ENCODE results near the gene AIPL1. TPM values are rescaled to one million over a fixed set of nuclear protein-coding genes. Genes with fewer than 3 reads are reported as not detected.
A peak's percentile ranks its signal among the peaks of the same experiment; 100 is the strongest.

Gene AIPL1
- total and polyA plus RNA-seq, 2 donors (not counting 3 experiments of a cell fraction or from before 2014, with no cell fraction given), result not detected

DNA sequence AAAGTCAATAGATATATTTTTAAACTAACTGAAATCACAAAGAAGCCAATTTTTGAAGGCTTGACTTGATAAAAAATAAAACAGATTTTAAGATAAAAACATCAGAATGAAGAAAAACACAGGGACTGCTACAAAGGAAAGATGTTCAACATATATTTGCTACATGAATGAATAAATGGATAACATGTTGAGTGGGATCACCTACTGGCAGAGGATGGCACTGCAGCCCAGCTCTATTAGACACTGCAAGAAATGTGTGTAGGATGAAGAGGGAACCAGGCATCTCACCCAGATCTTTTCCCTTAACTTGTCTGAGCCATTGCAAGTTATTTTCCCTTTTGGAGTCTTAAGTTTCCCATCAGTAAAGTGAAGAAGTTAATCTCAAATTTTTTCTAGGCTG is 4.2 kb downstream of the AIPL1 start:
- Histone ChIP-seq H3K9ac (replicated peaks; ENCODE audit: extremely low read depth, insufficient read depth, low read length) (no peak overlapping the region), H3K4me3 (replicated peaks in 1 of 3; ENCODE audit: insufficient read depth in 1 of 3, low read depth in 1 of 3, low read length in 3 of 3) (no peak overlapping the region), H3K4me1 (ENCODE audit: control insufficient read depth, extremely low read depth, insufficient read depth, low read length) (no peaks in the 10 kb centered on the region), H3K9me3 (replicated peaks; ENCODE audit: control insufficient read depth, insufficient read depth, low read length) (no peaks in the 10 kb centered on the region), H3K4me2 (ENCODE audit: insufficient read depth, low read length) (no peak overlapping the region), H3K79me2 (ENCODE audit: control insufficient read depth, insufficient read depth, low read length) (no peaks in the 10 kb centered on the region), H3K27me3 (ENCODE audit: control insufficient read depth in 2 of 2, insufficient read depth in 2 of 2, low read length in 2 of 2) (no peaks in the 10 kb centered on the region), H3K36me3 (ENCODE audit: control insufficient read depth in 2 of 2, extremely low read depth in 1 of 2, insufficient read depth in 2 of 2, low read length in 2 of 2) (no peaks in the 10 kb centered on the region), H3K9me1 (replicated peaks; ENCODE audit: control insufficient read depth, extremely low read depth, insufficient read depth, low read length) (no peaks in the 10 kb centered on the region), H4K20me1 (replicated peaks; ENCODE audit: control insufficient read depth, extremely low read depth, insufficient read depth, low read length) (no peaks in the 10 kb centered on the region), H2AFZ (ENCODE audit: low read depth, low read length) (no peak overlapping the region), H3K27ac (ENCODE audit: insufficient read depth, low read depth, low read length) (no peak overlapping the region)
- dilution Hi-C loops (cut with MboI; ENCODE audit: extremely low pct_ligation_motif_present, low sequenced_read_pairs), result no loop called here
- BruUV-seq (replicated peaks), result no TSS peak
- DNase-seq (ENCODE audit: low read depth, low spot score), result no peak
- intact Hi-C loops (cut with micrococcal nuclease), result loop anchor here (10.0 kb wide), 1 partner anchor 1186 kb away; no protein-coding TSS in a partner anchor
- TF ChIP-seq, protein P1, sequence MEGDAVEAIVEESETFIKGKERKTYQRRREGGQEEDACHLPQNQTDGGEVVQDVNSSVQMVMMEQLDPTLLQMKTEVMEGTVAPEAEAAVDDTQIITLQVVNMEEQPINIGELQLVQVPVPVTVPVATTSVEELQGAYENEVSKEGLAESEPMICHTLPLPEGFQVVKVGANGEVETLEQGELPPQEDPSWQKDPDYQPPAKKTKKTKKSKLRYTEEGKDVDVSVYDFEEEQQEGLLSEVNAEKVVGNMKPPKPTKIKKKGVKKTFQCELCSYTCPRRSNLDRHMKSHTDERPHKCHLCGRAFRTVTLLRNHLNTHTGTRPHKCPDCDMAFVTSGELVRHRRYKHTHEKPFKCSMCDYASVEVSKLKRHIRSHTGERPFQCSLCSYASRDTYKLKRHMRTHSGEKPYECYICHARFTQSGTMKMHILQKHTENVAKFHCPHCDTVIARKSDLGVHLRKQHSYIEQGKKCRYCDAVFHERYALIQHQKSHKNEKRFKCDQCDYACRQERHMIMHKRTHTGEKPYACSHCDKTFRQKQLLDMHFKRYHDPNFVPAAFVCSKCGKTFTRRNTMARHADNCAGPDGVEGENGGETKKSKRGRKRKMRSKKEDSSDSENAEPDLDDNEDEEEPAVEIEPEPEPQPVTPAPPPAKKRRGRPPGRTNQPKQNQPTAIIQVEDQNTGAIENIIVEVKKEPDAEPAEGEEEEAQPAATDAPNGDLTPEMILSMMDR (IDR thresholded peaks at IDR 0.05; ENCODE audit: extremely low read depth in 1 of 2, insufficient read depth in 1 of 2, low read depth in 1 of 2, low read length in 2 of 2), result peak; percentile 20 to 35
- no peak for TF ChIP-seq POLR2AphosphoS5 (IDR thresholded peaks at IDR 0.05; ENCODE audit: insufficient read depth, low read depth, low read length)
- POLR2A ChIA-PET, result no interaction called here
- no peak for FAIRE-seq
- CTCF ChIA-PET, result interaction anchor here (0.8 to 1.1 kb wide), 3 partner anchors 9 to 838 kb away, joined by 3 to 4 read pairs (median 4); no protein-coding TSS in a partner anchor

DNA sequence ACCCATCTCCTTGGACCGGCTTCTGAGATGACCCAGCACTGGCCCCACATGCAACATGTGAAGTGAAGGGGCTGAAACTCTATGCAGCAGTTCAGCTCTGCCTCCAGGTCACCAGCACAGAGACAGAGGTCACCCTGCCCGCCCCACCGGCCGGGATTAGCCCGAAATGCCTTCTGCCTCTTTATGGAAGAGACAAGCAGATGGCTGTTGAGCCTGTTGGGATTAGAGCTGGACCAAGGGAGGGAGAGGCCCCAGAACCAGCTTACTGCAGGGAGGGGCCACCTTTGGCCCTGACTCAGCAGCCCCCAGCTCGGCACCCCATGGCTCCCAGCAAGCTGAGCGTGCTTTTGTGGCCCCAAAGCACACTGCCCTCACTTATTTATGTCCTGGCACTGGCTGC is 5.7 kb downstream of the AIPL1 start:
- no peak for FAIRE-seq
- no TSS peak for BruUV-seq (replicated peaks)
- DNase-seq (ENCODE audit: low read depth, low spot score), result no peak
- Histone ChIP-seq H3K9ac (replicated peaks; ENCODE audit: extremely low read depth, insufficient read depth, low read length) (no peak overlapping the region), H3K79me2 (ENCODE audit: control insufficient read depth, insufficient read depth, low read length) (no peaks in the 10 kb centered on the region), H3K4me3 (replicated peaks in 1 of 3; ENCODE audit: insufficient read depth in 1 of 3, low read depth in 1 of 3, low read length in 3 of 3) (no peak overlapping the region), H3K27ac (ENCODE audit: insufficient read depth, low read depth, low read length) (no peak overlapping the region), H3K27me3 (ENCODE audit: control insufficient read depth in 2 of 2, insufficient read depth in 2 of 2, low read length in 2 of 2) (no peaks in the 10 kb centered on the region), H4K20me1 (replicated peaks; ENCODE audit: control insufficient read depth, extremely low read depth, insufficient read depth, low read length) (no peaks in the 10 kb centered on the region), H3K4me1 (ENCODE audit: control insufficient read depth, extremely low read depth, insufficient read depth, low read length) (no peaks in the 10 kb centered on the region), H3K4me2 (ENCODE audit: insufficient read depth, low read length) (no peak overlapping the region), H3K9me3 (replicated peaks; ENCODE audit: control insufficient read depth, insufficient read depth, low read length) (no peaks in the 10 kb centered on the region), H3K9me1 (replicated peaks; ENCODE audit: control insufficient read depth, extremely low read depth, insufficient read depth, low read length) (no peaks in the 10 kb centered on the region), H3K36me3 (ENCODE audit: control insufficient read depth in 2 of 2, extremely low read depth in 1 of 2, insufficient read depth in 2 of 2, low read length in 2 of 2) (no peaks in the 10 kb centered on the region), H2AFZ (ENCODE audit: low read depth, low read length) (no peak overlapping the region)
- dilution Hi-C loops (cut with MboI; ENCODE audit: extremely low pct_ligation_motif_present, low sequenced_read_pairs), result no loop called here
- POLR2A ChIA-PET, result no interaction called here
- intact Hi-C loops (cut with micrococcal nuclease), result no loop called here
- no peak for TF ChIP-seq EZH2 (IDR thresholded peaks at IDR 0.05; ENCODE audit: borderline replicate concordance, low read depth, low read length, severe bottlenecking)
- no peak for TF ChIP-seq JUN (IDR thresholded peaks at IDR 0.05; ENCODE audit: borderline replicate concordance, insufficient read depth, insufficient read length, low read depth)
- TF ChIP-seq GATA2 (IDR thresholded peaks at IDR 0.05; ENCODE audit: insufficient read depth, insufficient read length, low read depth, low read length), result no peak
- TF ChIP-seq POLR2A (IDR thresholded peaks at IDR 0.05; ENCODE audit: low read depth, low read length), result no peak
- no peak for TF ChIP-seq MAX (IDR thresholded peaks at IDR 0.05; ENCODE audit: insufficient read depth, insufficient read length)
- TF ChIP-seq, protein P1 (IDR thresholded peaks at IDR 0.05; ENCODE audit: extremely low read depth in 1 of 2, insufficient read depth in 1 of 2, low read depth in 1 of 2, low read length in 2 of 2), result no peak
- no peak for TF ChIP-seq MYC (IDR thresholded peaks at IDR 0.05; ENCODE audit: low read depth, low read length)
- TF ChIP-seq FOS (IDR thresholded peaks at IDR 0.05; ENCODE audit: borderline replicate concordance, insufficient read depth, low read length), result no peak
- no peak for TF ChIP-seq POLR2AphosphoS5 (IDR thresholded peaks at IDR 0.05; ENCODE audit: insufficient read depth, low read depth, low read length)
- CTCF ChIA-PET, result interaction anchor here (1.9 to 2.2 kb wide), 2 partner anchors 722 to 842 kb away, joined by 6 to 10 read pairs; no protein-coding TSS in a partner anchor

Measured in endothelial cell of umbilical vein (primary cell).